ENCODE results near the gene SBSN. TPM values are rescaled to one million over a fixed set of nuclear protein-coding genes. Genes with fewer than 3 reads are reported as not detected.

The SBSN gene
- total RNA-seq, 1 donor from 2014 or later = not detected

DNA sequence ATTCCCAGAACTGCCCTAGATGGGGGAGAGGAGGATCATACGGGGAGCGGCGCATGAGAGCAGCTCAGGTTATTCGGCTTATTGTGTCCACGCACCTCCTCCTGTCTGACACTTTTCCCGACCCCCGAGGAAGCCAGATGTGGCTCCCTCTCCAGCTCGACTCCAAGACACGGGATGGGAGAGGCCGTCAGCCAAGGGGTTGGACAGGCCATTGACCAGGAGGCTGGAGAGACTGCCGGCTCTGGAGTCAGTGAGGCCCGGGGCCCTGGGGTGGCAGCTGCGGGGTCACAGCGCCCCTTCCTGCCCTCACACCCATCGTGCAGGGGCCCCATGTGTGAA, 17.5 kb downstream of the SBSN start:
- no peak overlapping the region for H3K4me3 ChIP-seq (ENCODE audit: low read length in 3 of 3)
- peaks cover 70 to 83% (median 77%) of the 10 kb centered on the region in 3 donors for H3K27me3 ChIP-seq (ENCODE audit: control insufficient read depth in 3 of 3, insufficient read depth in 3 of 3, low read length in 3 of 3)

DNA sequence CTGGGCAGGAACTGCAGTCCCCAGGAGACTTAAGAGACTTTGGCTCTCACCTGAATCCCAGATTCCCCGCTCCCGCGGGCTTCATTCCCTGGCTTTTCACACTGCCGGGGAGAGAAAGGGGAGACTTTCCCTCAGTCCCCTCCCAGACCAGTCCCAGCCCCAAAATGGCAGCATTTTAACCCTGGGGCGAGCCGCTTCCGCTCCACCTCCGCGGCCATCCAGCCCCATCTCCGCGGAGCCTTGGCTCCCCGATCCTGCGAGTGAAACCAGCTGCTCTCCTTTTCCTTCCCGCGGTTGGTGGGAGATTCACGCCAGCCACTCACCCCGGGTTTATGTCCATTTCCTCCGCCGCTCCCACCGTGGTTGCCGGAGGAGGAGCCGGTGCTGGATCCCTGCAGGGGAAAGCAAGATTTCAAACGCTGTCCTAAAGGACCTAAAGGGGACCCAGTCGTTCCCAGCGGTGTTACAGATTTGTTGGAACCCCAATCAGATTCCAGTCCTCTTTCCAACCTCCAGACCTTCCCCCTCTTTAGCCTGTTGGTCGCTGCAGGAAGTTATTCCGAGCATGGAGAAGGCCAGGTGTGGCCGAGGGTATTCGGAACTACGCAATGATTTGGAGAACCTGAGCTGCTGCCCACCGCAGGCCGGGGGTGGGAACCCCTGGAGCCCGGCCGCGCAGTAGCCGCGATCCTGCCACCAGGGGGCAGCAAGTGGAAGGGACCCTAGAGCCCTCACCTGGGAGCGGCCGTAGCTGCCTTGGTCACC, 18.1 kb downstream of the SBSN start:
- Histone ChIP-seq H3K27ac (ENCODE audit: low read depth, low read length) (no peak overlapping the region), H3K27me3 (ENCODE audit: control insufficient read depth in 3 of 3, insufficient read depth in 3 of 3, low read length in 3 of 3) (peaks cover 73 to 88% (median 82%) of the 10 kb centered on the region in 3 donors), H3K4me1 (ENCODE audit: control insufficient read depth in 3 of 3, insufficient read depth in 3 of 3, low read length in 3 of 3) (peaks cover 5 to 9% (median 5%) of the 10 kb centered on the region in 3 donors), H3K4me3 (ENCODE audit: low read length in 3 of 3) (peak overlapping the region in 1 of 3 donors; percentile 49), H3K9me3 (ENCODE audit: control insufficient read depth in 3 of 3, low read length in 3 of 3) (no peaks in the 10 kb centered on the region), H3K9ac (ENCODE audit: low read depth in 1 of 3, low read length in 3 of 3) (peak overlapping the region in 1 of 3 donors; percentile 25), H3K36me3 (ENCODE audit: control insufficient read depth in 3 of 3, insufficient read depth in 3 of 3, low read length in 3 of 3) (no peaks in the 10 kb centered on the region)

More for the DNA sequence above, 17.5 kb downstream of the SBSN start:
- no peak overlapping the region for H3K27ac ChIP-seq (ENCODE audit: low read depth, low read length)
- no peak overlapping the region for H3K9ac ChIP-seq (ENCODE audit: low read depth in 1 of 3, low read length in 3 of 3)
- no peaks in the 10 kb centered on the region for H3K36me3 ChIP-seq (ENCODE audit: control insufficient read depth in 3 of 3, insufficient read depth in 3 of 3, low read length in 3 of 3)
- no peaks in the 10 kb centered on the region for H3K9me3 ChIP-seq (ENCODE audit: control insufficient read depth in 3 of 3, low read length in 3 of 3)
- H3K4me1 ChIP-seq (ENCODE audit: control insufficient read depth in 3 of 3, insufficient read depth in 3 of 3, low read length in 3 of 3) = peaks cover 5 to 9% (median 5%) of the 10 kb centered on the region in 3 donors

DNA sequence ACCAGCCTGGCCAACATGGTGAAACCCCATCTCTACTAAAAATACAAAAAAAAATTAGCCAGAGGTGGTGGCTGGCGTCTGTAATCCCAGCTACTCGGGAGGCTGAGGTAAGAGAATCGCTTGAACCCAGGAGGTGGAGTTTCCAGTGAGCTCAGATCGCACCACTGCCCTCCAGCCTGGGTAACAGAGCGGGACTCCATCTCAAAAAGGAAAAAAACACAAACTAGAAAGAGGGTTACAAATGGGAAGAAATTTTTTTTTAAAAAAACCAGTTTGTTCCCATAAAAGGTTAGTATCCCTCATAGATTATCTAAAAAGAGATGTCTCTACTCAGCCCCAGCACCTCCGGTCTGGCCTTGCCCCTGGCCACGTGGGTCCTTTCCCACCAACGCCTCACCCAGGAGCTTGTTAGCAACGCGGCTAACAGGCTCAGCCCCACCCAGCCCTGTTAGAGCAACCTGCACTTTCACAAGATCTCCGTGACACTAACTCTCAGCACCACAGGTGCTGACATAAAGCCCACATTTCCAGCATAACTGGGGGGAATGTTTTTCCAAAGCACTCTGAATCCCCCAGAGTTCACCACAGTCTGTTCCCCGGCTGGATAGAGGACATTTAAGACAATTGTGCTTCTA, 19.0 kb downstream of the SBSN start:
- H3K9me3 ChIP-seq (ENCODE audit: control insufficient read depth in 3 of 3, low read length in 3 of 3) = no peaks in the 10 kb centered on the region
- H3K4me1 ChIP-seq (ENCODE audit: control insufficient read depth in 3 of 3, insufficient read depth in 3 of 3, low read length in 3 of 3) = peaks cover 5 to 9% (median 5%) of the 10 kb centered on the region in 3 donors
- peaks cover 68 to 87% (median 78%) of the 10 kb centered on the region in 3 donors for H3K27me3 ChIP-seq (ENCODE audit: control insufficient read depth in 3 of 3, insufficient read depth in 3 of 3, low read length in 3 of 3)
- no peak overlapping the region for H3K27ac ChIP-seq (ENCODE audit: low read depth, low read length)
- H3K36me3 ChIP-seq (ENCODE audit: control insufficient read depth in 3 of 3, insufficient read depth in 3 of 3, low read length in 3 of 3) = no peaks in the 10 kb centered on the region
- H3K9ac ChIP-seq (ENCODE audit: low read depth in 1 of 3, low read length in 3 of 3) = peak overlapping the region in 1 of 3 donors; percentile 14
- H3K4me3 ChIP-seq (ENCODE audit: low read length in 3 of 3) = no peak overlapping the region

DNA sequence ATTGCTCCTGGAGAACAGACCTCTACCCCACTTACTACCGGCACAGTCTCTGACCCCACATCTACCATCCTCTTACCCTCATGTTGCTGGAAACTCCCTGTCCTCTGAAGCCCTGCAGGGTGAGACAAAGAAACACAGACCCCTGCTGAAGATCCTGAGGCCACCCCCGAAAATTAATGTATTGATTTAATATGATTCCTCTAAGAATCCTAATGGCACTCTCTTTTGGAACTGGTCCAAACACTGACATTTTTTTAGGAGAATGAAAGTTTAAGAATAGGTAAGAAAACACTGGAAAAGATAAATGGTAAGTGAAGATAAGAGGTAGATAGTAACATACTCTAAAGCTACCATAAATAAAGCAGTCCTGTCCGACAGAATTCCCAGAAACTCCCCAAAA, 20.0 kb downstream of the SBSN start:
- H3K36me3 ChIP-seq (ENCODE audit: control insufficient read depth in 3 of 3, insufficient read depth in 3 of 3, low read length in 3 of 3) = no peaks in the 10 kb centered on the region

DNA sequence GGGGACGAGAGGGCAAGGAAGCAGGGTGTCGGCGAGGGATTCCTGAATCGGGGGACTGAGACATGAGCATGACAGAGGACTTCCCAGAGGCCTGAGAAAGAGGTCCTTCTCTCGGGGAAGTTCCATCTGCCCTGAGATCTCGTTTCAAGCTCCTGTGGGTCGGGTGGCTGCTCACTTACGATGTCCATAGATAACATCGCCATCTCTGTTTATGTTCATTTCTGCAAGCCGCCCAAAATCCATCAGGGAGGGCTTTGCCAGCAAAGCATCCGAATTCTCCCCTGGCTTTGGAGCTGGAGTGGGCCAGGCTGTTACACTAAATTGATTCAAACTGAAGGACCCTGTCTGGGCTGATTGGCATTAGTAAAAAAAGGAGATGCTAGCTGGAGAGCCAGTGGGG, 20.6 kb downstream of the SBSN start:
- H3K36me3 ChIP-seq (ENCODE audit: control insufficient read depth in 3 of 3, insufficient read depth in 3 of 3, low read length in 3 of 3) = no peaks in the 10 kb centered on the region
- peaks cover 5 to 9% (median 5%) of the 10 kb centered on the region in 3 donors for H3K4me1 ChIP-seq (ENCODE audit: control insufficient read depth in 3 of 3, insufficient read depth in 3 of 3, low read length in 3 of 3)
- H3K27me3 ChIP-seq (ENCODE audit: control insufficient read depth in 3 of 3, insufficient read depth in 3 of 3, low read length in 3 of 3) = peaks cover 59 to 79% (median 67%) of the 10 kb centered on the region in 3 donors
- no peak overlapping the region for H3K27ac ChIP-seq (ENCODE audit: low read depth, low read length)
- no peaks in the 10 kb centered on the region for H3K9me3 ChIP-seq (ENCODE audit: control insufficient read depth in 3 of 3, low read length in 3 of 3)
- H3K4me3 ChIP-seq (ENCODE audit: low read length in 3 of 3) = no peak overlapping the region
- no peak overlapping the region for H3K9ac ChIP-seq (ENCODE audit: low read depth in 1 of 3, low read length in 3 of 3)

More for the DNA sequence above, 20.0 kb downstream of the SBSN start:
- H3K4me3 ChIP-seq (ENCODE audit: low read length in 3 of 3) = no peak overlapping the region
- H3K27me3 ChIP-seq (ENCODE audit: control insufficient read depth in 3 of 3, insufficient read depth in 3 of 3, low read length in 3 of 3) = peaks cover 60 to 80% (median 70%) of the 10 kb centered on the region in 3 donors
- H3K27ac ChIP-seq (ENCODE audit: low read depth, low read length) = no peak overlapping the region
- peaks cover 5 to 9% (median 5%) of the 10 kb centered on the region in 3 donors for H3K4me1 ChIP-seq (ENCODE audit: control insufficient read depth in 3 of 3, insufficient read depth in 3 of 3, low read length in 3 of 3)
- no peaks in the 10 kb centered on the region for H3K9me3 ChIP-seq (ENCODE audit: control insufficient read depth in 3 of 3, low read length in 3 of 3)
- H3K9ac ChIP-seq (ENCODE audit: low read depth in 1 of 3, low read length in 3 of 3) = no peak overlapping the region

DNA sequence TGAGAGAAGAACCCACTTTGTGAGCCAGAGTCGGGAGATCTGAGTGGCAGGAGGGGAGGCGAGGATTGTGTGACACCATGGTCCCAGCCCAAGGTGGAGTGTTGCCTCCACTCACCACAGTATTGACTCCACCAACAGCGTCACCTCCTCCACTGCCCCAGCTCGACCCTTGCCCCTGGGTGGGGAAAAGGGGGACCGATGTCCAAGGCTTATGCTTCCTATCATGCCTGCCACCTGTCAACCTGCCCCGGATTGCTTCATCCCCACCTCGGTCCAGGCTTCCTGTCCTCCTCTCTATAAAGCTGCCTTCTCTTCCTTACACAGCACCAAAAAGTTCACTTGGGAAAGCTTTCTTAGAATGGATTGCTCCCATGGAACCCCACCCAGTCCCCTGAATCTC, 22.1 kb downstream of the SBSN start:
- Histone ChIP-seq H3K27me3 (ENCODE audit: control insufficient read depth in 3 of 3, insufficient read depth in 3 of 3, low read length in 3 of 3) (peaks cover 52 to 74% (median 62%) of the 10 kb centered on the region in 3 donors), H3K9ac (ENCODE audit: low read depth in 1 of 3, low read length in 3 of 3) (no peak overlapping the region), H3K9me3 (ENCODE audit: control insufficient read depth in 3 of 3, low read length in 3 of 3) (no peaks in the 10 kb centered on the region), H3K4me3 (ENCODE audit: low read length in 3 of 3) (no peak overlapping the region), H3K36me3 (ENCODE audit: control insufficient read depth in 3 of 3, insufficient read depth in 3 of 3, low read length in 3 of 3) (no peaks in the 10 kb centered on the region), H3K4me1 (ENCODE audit: control insufficient read depth in 3 of 3, insufficient read depth in 3 of 3, low read length in 3 of 3) (peaks cover 5 to 9% (median 5%) of the 10 kb centered on the region in 3 donors), H3K27ac (ENCODE audit: low read depth, low read length) (no peak overlapping the region)

DNA sequence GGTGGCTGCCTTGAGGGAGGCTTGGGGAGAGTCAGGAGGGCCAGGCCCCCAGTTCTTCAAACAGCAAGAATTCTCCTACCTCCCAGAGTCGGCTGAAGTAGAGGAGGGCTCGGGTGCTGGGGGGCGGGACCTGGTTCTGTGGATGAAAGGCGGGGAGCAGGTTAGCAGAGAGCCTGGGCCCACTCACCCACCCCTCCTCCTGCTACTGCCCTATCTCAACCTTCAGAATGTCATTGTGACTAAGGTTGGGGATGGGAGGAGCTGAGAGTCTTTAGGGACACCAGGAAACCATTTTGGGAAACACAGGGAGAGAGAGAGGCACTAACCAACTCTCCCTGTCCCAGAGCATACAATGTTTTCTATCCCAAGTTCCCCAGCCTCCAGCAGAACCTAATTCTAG, 25.4 kb downstream of the SBSN start:
- H3K4me3 ChIP-seq (ENCODE audit: low read length in 3 of 3) = no peak overlapping the region
- no peaks in the 10 kb centered on the region for H3K4me1 ChIP-seq (ENCODE audit: control insufficient read depth in 3 of 3, insufficient read depth in 3 of 3, low read length in 3 of 3)
- H3K9ac ChIP-seq (ENCODE audit: low read depth in 1 of 3, low read length in 3 of 3) = no peak overlapping the region
- peaks cover 22 to 60% (median 33%) of the 10 kb centered on the region in 3 donors for H3K27me3 ChIP-seq (ENCODE audit: control insufficient read depth in 3 of 3, insufficient read depth in 3 of 3, low read length in 3 of 3)
- no peak overlapping the region for H3K27ac ChIP-seq (ENCODE audit: low read depth, low read length)
- no peaks in the 10 kb centered on the region for H3K36me3 ChIP-seq (ENCODE audit: control insufficient read depth in 3 of 3, insufficient read depth in 3 of 3, low read length in 3 of 3)
- no peaks in the 10 kb centered on the region for H3K9me3 ChIP-seq (ENCODE audit: control insufficient read depth in 3 of 3, low read length in 3 of 3)

DNA sequence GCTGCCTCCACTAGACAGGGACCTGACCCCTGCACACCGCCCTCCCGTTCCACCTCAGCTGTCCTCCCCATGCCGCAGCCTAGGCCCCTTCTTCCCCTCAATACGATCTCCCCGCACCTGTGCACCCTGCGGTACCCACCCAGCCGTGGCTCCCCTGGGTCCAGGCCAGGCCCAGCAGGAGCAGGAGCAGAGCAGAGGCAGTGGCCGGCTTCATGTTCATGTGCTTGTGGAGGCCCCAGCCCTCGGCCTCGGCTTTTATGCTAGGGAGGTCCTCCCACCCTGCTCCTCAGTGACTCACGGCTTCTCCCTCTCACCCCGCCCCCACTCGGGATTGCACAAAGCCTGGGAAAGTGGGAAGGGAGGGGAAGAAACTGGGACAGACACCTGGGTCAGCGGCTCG, 26.4 kb downstream of the SBSN start:
- H3K27ac ChIP-seq (ENCODE audit: low read depth, low read length) = no peak overlapping the region
- H3K4me1 ChIP-seq (ENCODE audit: control insufficient read depth in 3 of 3, insufficient read depth in 3 of 3, low read length in 3 of 3) = no peaks in the 10 kb centered on the region
- H3K4me3 ChIP-seq (ENCODE audit: low read length in 3 of 3) = no peak overlapping the region
- H3K9ac ChIP-seq (ENCODE audit: low read depth in 1 of 3, low read length in 3 of 3) = no peak overlapping the region
- no peaks in the 10 kb centered on the region for H3K36me3 ChIP-seq (ENCODE audit: control insufficient read depth in 3 of 3, insufficient read depth in 3 of 3, low read length in 3 of 3)
- H3K9me3 ChIP-seq (ENCODE audit: control insufficient read depth in 3 of 3, low read length in 3 of 3) = no peaks in the 10 kb centered on the region
- H3K27me3 ChIP-seq (ENCODE audit: control insufficient read depth in 3 of 3, insufficient read depth in 3 of 3, low read length in 3 of 3) = peaks cover 17 to 55% (median 27%) of the 10 kb centered on the region in 3 donors

DNA sequence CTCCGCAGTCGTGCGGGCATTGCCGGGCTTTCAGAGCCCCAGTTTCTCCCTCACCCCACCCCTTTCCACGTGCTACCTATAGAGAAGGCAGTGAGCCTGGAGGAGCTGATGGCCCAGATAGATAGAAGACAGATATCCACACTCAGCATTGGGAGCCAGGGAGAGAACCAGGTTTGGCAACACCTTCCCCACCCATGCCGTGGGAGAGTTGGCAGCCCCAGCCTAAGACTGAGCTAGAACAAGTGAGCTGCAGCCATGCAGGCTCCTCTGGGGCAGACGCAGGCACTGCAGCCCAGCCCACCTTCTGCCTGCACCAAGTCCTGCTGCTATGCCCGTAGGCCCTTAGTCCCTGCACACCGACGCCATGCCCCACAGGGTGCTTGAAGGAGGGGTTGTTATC, 27.5 kb downstream of the SBSN start:
- peaks cover 0 to 2% (median 0%) of the 10 kb centered on the region in 3 donors for H3K4me1 ChIP-seq (ENCODE audit: control insufficient read depth in 3 of 3, insufficient read depth in 3 of 3, low read length in 3 of 3)
- H3K27me3 ChIP-seq (ENCODE audit: control insufficient read depth in 3 of 3, insufficient read depth in 3 of 3, low read length in 3 of 3) = peaks cover 15 to 51% (median 20%) of the 10 kb centered on the region in 3 donors
- no peak overlapping the region for H3K9ac ChIP-seq (ENCODE audit: low read depth in 1 of 3, low read length in 3 of 3)
- no peaks in the 10 kb centered on the region for H3K9me3 ChIP-seq (ENCODE audit: control insufficient read depth in 3 of 3, low read length in 3 of 3)
- H3K36me3 ChIP-seq (ENCODE audit: control insufficient read depth in 3 of 3, insufficient read depth in 3 of 3, low read length in 3 of 3) = no peaks in the 10 kb centered on the region
- no peak overlapping the region for H3K4me3 ChIP-seq (ENCODE audit: low read length in 3 of 3)
- H3K27ac ChIP-seq (ENCODE audit: low read depth, low read length) = no peak overlapping the region

DNA sequence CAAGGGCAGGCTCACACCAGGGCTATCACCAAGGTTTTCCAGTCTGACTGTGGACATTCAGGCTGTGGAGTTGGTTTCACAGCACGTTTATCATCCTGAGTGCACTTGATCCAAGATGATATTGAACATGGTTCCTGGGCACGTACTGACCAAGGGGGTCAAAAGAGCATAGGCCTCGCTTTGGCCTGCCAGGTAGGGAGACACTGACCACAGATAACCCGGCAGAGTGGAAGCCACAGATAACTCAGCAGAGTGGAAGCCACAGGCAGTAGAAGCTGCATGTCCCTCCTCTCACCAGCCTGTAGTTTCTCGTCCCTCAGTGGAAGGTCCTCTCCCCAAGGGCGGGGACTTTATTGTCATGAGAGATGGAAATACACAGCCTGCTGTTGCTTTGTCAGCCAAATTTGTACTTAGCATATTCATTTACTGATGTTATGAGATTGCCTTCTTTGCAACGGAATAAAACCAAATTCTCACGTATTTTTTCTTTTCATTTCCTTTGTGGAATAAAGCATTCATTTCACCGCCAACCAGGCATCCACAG, 29.1 kb downstream of the SBSN start:
- Histone ChIP-seq H3K36me3 (ENCODE audit: control insufficient read depth in 3 of 3, insufficient read depth in 3 of 3, low read length in 3 of 3) (no peaks in the 10 kb centered on the region), H3K27me3 (ENCODE audit: control insufficient read depth in 3 of 3, insufficient read depth in 3 of 3, low read length in 3 of 3) (peaks cover 17 to 46% (median 18%) of the 10 kb centered on the region in 3 donors), H3K9me3 (ENCODE audit: control insufficient read depth in 3 of 3, low read length in 3 of 3) (no peaks in the 10 kb centered on the region), H3K27ac (ENCODE audit: low read depth, low read length) (no peak overlapping the region), H3K4me3 (ENCODE audit: low read length in 3 of 3) (no peak overlapping the region), H3K9ac (ENCODE audit: low read depth in 1 of 3, low read length in 3 of 3) (no peak overlapping the region), H3K4me1 (ENCODE audit: control insufficient read depth in 3 of 3, insufficient read depth in 3 of 3, low read length in 3 of 3) (peaks cover 3 to 6% (median 6%) of the 10 kb centered on the region in 3 donors)

Measured in skeletal muscle tissue (tissue), 4 donors.